NOMO-1 (cell line): ENCODE data around the gene ZNF787.

Experiments
- DNase-seq, 2 experiments: peaks; one replicate each; lab custom pipeline; 2025; ENCODE audit not compliant: unreplicated experiment in 2 of 2; lab: John Stamatoyannopoulos, UW

The ZNF787 gene

DNA sequence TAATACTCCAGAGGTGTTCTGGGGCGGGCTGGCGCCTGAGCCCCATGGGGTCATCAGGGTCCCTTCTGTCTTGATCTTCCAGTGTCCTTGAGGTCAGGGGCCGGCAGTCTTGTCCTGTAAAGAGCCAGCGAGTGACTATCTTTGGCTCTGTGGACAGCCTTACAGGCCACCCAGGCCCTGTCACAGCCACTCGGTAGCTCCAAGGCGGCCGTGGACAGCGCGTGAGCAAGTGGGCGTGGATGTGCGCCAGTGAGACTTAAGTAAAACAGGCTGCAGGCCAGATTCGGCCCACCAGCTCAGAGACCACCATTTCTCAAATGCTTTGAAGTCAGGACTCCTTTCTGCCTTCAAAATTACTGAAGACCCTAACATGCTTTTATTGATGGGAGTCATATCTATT is 23.7 kb upstream of the ZNF787 start:
- DNase-seq: no peak

DNA sequence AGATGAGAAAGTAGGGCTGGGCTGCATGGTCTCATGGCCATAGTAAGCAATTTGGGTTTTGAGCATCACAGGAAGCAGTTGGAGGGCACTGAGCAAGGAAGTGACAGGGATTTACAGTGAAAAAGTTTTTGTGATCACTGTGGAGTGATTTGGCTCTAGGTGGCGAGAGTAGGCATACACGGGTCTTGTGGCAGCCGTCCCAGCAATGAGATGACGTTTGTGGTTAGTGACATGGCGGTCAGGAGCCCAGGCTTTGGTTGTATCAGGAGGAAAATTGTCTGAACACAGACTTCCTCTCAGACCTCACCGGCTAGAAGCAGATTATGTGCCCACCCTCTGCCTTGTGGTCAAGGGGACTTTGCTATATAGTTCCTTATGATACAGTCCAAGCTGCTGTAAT is 23.3 kb upstream of the ZNF787 start:
- no peak for DNase-seq

DNA sequence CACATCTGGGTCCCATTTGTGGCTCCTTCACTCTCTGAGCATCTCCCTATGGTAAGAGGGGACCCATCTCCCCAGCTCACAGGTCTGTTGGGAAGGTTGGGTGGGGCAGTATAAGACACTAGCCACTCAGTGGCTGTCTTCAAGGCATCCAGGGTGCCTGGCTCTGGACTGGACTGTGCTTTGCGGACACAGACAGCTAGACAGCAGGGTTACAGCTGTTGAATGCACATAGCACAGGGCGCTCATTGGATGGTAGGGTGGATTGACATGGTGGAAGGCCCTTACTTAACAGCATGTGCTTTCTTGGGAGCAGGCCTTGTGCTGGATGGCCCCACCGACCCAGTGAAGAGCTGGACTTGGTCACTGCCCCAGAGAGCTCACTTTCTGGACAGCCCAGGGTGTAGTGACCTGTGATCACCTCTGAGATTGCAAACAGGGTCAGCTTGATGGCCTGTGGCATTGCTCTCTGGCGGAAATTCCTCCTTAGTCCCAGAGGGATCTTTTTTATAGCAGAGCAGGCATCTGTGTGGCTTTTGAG is 21.9 kb upstream of the ZNF787 start:
- DNase-seq: no peak

DNA sequence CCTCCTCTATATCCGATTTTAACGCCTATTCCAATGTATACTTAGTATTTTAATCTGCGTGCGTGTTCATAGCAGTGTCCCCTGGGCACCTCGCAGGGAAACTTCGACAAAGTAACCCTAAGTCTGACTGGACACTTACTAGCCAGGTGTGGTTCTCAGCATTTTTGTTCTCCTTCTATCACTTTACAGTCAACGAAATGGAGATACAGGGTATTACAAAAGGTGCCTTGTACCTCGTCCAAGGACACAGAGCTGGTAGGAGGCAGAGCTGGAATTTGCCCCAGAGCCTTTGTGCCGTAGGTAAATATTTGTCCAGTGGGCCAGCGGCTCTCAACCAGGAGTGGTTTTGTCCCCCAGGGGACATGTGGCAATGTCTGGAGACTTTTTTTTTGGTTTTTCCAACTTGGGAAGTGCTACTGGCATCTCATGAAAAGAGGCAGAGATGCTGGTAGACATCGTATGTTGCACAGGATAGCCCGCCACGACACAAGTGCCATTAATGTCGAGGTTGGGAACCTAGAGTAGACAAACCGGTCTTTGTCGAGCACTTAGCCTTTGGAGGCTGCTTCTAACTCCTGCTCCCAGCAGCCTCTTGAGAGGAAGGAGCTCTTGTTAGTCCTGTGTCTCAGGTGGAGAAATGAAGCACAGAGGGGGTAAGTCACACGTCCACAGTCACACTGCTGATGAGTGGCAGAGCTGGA is 21.1 kb upstream of the ZNF787 start:
- no peak for DNase-seq

DNA sequence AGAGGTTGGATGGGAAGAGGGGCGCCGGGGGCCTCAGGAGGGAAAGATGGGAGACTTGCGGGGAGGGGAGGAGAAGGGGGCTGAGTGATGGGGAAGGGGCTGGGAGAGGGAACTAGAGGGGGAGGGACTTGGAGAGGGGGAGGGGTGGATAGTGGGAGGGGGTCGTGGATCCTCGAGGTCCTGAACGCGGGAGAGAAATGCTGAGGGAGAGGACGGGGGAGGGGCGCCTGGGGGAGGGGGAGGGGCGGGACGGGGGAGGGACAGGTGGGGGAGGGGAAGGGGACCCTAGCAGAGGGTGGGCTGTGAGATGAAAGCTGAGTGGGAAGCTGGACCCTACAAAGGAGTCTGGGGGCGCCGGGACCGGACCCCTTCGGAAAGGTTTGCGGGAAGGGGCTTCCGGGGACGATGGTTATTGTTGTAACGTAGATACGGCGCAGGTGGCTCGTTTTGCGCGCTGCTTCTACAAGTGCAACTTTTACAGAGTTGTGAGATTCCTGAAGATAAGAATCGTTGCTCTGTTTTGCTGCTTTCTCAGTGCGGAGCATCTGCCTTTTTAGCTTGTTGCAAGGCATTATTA is 20.4 kb upstream of the ZNF787 start:
- DNase-seq: no peak

DNA sequence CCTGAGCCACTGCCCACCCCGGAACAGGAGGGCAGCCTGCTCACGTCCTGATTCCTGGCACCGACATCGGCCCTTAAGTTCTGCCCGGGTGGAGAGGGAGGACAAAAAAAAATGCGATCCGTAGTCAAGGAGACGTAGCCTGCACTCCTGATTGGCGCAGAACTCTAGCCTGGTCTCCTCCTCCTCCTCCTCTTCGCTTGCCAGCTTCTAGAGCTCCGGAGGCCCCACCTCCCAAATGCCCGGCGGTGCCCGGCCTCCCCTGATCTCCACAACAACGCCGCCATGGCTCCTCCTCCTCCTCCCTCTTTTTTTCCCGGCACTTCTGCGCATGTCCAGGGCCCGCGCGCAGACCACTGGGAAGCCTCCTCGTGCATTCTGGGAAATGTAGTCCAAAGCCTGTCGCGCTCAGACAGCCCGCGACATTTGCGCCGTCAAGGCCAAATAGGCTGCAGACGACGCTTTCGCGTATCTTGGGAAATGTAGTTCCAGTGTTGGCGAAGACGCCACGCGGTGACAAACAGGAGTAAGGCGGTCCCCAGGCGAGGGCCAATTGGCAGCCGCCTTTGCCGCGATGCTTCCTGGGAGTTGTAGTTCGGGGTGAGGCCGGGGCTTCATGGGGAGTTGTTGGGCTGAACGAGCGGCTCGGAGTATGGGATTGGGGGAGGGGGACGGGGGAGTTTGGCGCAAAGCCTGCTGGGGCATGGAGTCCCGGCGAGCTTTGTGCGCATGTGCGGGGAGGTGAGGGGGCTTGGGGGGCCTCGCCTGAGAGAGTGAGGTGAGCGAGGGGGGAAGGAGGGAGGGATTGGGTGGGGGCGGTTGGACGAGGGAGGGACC is 19.7 kb upstream of the ZNF787 start, which contains the start of gene ZNF444:
TSS of gene ZNF444 (plus strand) at position 705 of the 834 bp plus-strand sequence. CDS start 5,625 bp downstream, outside the sequence.
- DNase-seq: peak; percentile 100

DNA sequence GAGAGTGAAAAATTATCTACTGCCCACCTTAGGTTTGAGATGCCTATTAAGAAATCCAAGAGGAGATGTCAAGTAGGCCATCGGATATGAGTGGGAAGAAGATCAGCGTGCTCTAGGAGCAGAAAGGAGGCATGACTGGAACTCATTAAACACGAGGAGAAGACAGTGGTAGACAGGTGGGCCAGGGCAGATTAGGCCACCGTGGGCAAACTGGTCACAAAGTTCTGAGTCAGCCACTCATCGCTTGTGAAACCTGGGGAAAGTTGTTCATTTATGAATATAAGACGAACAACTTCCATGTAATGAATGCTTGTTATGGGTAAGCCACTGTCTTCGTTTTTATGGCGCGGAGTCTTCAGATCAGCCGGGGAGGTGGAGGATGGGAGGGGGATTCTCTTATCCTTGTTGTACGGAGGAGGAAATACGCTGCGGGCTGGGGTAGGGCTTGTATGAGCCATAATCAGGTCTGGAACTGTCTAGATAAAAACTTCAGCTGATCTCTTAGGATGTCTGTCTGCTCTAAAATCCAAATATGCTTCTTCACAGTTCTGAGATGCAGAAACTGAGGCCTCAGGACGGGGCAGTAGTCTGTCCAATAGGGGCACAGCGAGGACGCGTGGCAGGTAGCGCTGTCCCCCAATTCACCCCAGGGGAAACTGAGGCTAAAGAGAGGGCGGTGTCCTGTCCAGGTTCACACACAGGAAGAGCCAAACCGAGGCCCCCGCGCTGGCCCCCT is 18.9 kb upstream of the ZNF787 start:
- peak in 1 of 2 experiments; percentile 8 for DNase-seq

DNA sequence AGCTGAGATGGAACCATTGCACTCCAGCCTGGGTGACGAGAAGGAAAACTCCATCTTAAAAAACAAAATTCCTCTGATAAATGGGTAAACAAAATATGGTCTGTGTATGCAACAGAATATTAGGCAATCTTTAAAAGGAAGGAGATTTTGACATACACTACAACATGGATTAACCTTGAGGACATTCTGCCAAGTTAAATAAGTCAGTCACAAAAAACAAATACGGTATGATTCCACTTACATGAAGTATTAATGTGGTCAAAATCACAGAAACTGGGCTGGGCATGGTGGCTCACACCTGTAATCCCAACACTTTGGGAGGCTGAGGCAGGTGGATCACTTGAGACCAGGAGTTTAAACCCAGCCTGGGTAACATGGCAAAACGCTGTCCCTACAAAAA is 17.0 kb upstream of the ZNF787 start:
- no peak for DNase-seq

DNA sequence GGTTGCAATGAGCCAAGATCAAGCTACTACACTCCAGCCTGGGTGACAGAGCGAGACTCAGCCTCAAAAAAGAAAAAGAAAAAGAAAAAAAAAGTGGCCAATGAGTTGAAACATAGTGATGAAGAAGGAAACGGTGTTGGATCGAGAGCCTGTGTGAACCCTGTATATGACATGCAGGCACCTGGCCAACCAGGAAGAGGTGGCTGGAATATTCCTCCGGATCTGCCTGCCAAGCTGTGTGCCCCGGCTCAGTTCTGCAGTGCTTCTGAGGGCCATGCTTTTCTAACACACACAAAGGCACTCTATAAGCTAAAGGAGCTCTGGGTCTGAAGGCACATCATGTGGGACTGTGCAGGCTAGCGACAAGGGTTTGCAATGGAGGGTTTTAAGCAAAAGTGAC is 16.3 kb upstream of the ZNF787 start:
- no peak for DNase-seq

DNA sequence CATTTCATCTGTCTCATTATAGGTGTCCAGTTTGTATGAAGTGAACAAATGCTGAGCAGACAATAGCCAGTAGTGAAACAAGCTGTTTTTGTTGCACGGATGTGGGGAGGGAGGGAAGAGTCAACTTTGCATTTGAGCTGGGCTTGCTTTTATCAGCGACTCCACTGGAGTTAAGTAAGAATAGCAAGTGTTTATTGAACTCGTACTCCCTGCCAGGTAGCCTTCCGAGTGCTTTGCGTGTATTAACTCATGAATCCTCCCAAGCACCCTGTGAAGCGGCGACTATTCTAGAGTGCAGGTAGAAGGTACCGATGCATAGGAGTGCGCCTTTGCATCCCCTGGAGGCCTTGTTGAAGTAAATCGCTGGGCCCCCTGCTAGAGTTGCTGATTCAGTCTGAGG is 15.3 kb upstream of the ZNF787 start:
- no peak for DNase-seq

DNA sequence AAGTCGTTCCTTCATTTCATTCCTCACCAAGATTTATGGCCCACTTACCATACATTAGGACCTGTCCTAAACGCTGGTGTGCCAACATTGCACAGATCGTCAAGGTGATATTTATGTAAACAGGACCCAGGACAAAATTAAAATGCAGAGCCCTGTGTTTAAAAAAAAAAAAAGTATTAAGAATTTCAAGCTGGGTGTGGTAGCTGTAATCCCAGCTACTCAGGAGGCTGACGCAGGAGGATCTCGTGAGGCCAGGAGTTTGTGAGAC is 13.5 kb upstream of the ZNF787 start:
- DNase-seq: peak in 1 of 2 experiments; percentile 17

DNA sequence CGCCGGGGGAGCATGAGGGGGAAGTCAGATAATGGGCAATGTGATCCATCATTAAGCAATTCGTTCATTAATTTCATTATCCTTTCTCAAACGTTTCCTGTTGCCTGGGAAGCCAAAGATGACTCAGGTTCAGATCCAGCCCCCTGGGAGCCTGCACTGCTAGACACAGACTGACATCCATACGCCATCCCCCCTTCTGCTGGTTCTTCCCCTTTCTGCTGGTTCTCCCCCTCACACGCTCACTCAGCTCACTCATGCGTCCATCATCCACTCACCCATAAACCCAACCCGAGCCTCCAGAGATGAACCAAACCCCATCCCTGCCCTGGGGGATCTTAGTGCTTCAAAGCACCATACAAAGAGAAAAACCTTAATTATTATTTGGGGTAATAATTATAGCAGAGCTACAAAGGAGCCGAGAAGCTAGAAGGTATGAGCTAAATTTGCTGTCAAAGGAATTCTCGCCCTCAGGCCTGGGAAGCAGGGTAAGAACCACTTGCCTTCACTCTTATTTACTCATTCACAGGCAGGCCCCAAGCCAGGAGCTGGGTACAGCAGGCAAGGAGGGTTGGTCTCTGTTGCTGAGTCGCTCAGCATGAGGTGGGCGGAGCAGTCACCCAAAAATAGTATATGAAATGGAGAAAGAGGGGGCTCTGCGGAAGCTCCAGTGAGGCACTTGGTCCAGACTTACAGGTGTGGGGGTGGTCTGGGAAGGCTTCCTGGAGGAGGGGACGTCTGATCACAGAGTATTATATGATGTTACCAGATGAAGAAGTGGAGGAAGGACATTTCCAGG is 13.0 kb upstream of the ZNF787 start:
- peak; percentile 21 to 37 for DNase-seq

DNA sequence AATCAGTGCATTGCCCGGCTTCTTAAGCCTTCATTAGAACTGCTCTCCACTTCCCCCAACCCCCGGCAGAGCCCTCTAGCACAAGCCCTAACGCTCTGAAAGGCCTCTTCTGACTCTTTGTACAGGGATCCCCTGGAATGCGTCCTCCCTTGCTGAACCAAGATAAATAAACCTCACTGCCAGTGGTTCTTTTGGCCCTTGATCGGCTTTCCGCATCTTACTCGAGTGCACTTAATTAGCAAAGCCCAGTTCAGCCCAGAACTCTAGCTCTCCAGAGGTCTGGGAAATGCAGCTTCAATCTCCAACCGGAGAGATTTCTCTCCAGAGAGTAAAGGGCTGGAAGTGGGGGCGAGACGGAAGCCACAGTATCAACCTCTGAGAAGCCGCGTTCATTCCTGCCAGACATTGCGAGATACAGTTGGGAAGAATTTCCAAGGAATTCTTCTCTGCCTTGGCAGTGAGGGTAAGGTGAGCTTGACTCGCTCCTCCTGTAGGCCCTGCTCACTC is 11.3 kb upstream of the ZNF787 start:
- DNase-seq: no peak

DNA sequence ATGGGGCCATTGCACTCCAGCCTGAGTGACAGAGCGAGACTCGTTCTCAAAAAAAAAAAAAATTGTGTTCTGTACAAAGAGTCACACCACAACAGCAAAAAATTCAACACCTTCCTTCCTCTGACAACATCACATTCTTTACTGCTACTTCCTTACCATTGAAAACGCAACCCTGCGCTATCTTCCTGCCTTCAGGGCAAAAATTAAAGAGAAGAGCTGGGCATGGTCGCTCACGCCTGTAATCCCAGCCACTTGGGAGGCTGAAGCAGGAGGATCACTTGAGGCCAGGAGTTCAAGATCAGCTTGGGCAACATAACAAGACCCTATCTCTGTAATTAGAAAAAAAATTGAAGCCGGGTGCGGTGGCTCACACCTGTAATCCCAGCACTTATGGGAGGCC is 10.6 kb upstream of the ZNF787 start:
- DNase-seq: no peak

DNA sequence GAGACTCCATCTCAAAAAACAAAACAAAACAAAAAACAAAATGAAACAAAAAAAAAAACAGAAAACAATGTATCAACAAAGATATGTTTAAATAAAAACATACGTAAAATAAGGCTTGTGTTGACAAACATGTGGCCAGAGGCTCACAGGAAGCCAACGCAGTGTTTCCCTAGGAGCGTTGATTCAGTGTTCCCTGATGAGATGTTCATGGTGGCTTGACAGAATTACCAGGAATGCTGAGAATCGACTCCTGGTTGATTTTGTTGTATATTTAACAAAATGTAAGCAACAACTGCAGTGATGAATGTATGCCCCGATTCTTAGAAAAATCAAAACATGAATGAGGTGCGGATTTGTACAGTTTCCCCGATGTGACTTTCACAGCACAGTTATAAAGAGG is 8.9 kb upstream of the ZNF787 start:
- no peak for DNase-seq

DNA sequence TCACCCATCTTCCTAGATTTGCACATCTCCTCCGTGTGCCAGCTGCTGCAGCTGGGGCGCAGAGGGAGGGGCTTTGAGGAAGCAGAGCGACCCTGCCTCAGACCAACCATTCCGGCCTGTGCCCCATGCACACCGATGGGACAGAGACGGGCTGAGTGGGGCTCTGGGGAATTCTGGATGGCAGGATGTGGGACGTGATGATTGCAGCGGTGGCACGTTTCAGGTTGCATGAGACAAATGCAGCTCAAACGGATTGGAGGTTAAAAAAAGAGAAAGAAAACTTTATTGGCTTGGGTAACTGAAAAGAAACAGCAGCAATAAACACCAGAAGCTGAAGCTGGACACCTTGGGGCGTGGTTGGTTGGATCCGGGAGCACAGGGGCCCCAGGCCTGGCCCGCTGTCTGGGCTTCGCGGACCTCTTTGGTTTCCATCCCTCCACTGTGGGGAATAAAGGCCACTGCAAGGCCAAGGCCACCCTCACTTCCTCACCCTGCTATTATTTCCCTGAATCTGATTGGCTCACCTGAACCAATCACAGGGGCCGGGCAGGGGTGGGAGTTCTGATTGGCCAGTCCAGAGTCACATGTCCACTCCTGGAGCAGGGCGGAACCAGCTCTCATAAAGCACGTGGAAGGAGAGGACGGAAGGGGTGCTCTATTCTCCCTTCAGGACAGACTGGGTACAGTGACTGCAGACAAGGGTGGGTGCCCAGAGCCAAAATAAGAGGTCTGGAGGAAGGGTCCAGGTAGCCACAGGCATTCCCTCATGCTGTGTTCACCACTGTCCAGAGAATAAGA is 6.1 kb upstream of the ZNF787 start:
- DNase-seq: no peak

DNA sequence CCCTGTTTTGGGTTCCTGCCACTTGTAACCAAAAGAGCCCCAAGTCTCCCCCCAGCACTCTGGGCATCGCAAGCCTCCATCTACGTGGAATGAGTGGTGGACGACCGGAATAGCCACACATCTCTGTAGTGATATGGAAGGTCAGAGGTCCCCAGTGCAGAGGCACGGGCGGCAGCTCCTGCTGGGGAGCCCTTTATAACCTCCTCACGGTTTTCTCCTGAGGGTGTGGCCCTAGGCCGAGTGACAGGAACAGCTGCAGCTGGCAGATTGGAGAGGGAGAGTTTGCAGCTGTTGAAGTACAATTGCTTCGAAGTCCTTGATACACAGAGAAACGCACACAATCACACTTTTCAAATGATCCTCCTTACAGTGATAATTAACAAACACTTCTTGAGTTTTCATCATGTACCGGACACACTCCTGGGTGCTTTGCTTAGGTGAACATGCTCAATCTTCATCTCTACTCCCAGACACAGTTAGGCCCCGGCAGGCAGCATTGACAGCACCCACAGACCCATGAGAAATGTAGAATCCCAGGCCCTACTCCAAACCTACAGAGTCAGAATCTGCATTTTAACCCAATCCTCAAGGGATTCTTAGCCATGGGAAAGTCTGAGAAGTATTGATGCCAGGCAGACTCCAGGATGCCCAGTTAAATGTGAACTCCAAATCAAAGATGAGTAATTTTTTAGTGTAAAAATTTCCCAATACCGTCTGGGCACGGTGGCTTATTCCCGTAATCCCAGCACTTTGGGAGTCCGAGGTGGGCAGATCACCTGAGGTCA is 4.9 kb upstream of the ZNF787 start:
- no peak for DNase-seq

DNA sequence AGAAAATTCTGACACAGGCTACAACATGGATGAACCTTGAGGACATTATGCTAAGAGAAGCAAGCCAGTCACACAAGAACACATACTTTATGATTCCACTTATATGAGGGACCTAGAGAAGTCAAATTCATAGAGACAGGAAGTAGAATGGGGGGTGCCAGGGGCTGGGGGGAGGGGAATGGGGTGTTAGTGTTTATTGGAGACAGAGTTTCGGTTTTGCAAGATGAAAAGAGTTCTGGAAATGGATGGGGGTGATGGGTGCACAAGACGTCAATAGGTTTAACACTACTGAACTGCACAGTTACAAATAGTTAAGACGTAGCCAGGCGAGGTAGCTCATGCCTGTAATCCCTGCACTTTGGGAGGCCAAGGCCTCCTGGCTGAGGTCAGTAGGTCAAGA is 3.5 kb upstream of the ZNF787 start:
- no peak for DNase-seq
